ENCODE measurements around the gene INO80.

INO80 gene

DNA sequence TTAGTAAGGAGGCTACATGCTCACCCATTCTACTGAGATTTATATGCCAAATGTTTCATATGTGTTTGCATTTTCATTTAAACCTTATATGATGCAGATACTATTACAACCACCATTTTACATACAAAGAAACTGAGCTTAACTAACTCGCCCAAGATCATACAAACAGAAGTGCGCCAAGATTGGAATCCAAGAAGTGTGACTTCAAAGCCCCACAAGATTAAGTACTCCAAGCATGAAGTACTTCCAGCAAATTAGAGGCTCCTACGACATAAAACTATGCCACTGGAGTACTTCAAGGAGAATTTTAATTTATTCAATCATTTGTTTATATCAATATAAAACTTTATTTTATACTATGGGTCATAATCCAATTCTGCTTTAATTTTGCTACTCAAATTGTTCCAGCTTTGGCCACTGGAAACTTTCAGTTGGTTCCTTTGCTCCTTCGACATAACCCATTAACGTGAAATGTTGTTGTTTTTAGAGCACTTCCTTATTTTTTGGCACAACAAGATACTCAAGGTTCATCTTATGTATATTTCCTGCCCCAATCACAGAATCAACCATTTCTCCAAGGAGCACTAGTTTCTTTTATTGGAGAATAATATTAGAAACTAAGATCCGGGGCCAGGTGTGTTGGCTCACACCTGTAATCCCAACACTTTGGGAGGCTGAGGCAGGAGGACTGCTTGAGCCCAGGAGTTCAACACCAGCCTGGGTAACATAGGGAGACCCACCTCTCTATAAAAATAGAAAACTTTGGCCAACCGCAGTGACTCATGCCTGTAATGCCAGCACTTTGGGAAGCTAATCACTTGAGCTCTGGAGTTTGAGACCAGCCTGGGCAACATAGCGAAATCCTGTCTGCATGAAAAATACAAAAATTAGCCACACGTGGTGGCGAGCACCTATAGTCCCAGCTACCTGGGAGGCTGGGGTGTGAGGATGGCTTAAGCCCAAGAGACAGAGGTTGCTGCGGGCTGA is 10.4 kb downstream of the INO80 start:
- TF ChIP-seq, protein P1, sequence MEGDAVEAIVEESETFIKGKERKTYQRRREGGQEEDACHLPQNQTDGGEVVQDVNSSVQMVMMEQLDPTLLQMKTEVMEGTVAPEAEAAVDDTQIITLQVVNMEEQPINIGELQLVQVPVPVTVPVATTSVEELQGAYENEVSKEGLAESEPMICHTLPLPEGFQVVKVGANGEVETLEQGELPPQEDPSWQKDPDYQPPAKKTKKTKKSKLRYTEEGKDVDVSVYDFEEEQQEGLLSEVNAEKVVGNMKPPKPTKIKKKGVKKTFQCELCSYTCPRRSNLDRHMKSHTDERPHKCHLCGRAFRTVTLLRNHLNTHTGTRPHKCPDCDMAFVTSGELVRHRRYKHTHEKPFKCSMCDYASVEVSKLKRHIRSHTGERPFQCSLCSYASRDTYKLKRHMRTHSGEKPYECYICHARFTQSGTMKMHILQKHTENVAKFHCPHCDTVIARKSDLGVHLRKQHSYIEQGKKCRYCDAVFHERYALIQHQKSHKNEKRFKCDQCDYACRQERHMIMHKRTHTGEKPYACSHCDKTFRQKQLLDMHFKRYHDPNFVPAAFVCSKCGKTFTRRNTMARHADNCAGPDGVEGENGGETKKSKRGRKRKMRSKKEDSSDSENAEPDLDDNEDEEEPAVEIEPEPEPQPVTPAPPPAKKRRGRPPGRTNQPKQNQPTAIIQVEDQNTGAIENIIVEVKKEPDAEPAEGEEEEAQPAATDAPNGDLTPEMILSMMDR (IDR thresholded peaks at IDR 0.05) = no peak

DNA sequence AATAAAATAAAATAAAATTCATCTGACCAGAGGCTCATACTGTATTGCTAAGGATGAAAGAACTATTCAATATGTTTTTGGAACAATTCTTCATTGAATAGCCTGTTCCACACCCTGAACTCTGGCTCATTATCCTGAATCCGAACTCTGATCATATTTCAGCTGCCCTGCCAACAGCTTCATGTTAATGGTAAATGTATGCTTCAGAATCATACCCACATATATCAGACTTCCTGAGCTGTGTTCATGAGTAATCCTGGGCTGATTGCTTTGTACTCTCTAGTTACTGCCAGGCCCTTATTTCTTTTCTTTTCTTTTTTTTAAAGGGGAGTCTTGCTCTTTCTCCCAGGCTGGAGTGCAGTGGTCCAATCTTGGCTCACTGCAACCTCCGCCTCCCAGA is 11.8 kb downstream of the INO80 start:
- TF ChIP-seq, protein P1 (IDR thresholded peaks at IDR 0.05) = no peak

DNA sequence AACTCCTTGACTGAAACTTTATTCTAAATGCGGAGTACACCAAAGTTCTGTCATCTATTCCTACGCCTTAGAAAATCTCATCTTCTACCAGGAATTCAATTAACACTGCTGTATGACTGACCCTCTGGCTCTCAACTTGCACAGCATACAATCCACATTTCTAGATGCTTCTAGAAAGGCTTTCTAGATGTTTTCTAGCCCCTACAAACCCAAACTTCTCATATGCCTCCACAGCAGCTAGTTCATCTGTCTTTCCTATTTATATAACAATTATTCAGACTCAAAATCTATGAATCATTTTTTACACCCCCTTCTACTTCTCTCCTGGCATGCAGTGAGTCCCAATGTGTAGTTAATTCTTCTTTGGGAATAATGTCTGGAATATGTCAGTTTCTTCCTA is 13.2 kb downstream of the INO80 start:
- TF ChIP-seq, protein P1 (IDR thresholded peaks at IDR 0.05) = no peak

DNA sequence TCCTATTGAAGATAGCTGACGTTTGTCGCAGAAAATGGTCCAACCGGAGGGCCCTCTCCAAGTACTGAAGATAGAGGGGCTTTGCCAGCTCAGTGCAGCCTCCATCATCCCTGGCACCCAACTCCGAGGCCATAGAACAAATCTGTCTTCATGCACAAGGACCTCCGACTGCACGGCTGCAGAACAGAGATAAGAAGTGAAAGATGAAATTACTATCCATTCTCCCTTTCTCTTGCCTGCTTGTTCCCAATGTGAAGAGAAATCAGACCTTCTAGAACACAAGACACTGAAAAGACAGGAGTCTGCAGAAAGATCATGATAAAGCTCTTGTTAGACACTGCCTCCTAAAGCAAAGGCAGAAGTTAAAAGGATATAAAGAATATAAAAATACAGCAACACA is 19.9 kb downstream of the INO80 start:
- TF ChIP-seq, protein P1 (IDR thresholded peaks at IDR 0.05) = no peak

DNA sequence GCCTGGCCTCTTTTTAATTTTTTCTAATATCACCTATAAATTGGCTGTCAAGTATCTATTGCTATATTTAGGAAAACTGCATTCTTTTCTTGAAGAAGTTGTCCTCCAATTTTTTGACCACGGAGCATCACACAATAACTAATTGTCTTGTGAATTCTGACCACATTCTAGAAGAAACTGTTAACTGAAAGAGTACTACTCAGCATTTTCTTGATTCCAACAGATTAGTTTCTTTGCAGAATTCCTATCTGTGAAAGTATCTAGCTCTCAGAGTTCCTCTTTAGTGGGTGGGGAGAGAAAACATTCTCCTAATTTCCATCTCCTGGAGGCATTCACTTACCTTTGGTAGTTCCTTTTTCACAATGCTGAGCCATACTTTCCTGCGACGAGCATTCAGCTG is 31.1 kb downstream of the INO80 start:
- TF ChIP-seq, protein P1 (IDR thresholded peaks at IDR 0.05) = no peak

DNA sequence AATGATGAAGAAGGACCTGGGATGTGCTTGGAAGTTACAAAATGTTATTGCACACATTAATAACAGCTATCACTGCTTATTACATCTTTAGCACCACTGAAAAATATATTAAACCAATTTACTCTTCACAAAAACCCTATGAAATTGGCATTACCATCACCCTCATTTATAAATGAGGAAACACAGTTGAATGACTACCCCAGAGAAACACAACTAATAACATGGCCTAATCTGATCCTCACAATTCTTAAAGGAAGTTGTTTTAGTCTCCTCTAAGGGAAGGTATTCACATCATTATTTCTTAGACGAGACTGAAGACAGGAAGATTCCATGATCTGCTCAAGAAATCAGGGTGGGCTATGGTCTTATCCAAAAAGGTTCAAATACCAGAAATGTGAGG is 35.9 kb downstream of the INO80 start:
- TF ChIP-seq, protein P1 (IDR thresholded peaks at IDR 0.05) = no peak

DNA sequence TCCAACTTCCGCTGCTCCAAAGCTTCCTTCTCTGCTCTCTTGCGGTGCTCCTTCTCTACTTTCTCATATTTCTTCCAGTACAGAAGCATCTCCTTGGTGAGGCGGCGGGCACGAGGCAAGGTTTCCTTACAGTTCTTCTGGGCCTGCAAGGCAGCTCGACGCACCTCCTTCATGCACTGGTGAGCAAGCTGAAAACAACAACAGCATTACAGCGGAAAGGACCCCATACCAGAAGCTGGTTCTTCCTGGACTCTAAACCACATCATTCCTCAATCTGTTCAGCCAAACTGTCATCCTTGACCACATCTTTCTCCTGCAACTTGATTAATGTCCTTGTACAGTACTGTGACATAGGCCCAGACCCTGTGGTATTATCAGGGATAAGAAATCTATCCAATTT is 36.4 kb downstream of the INO80 start:
- TF ChIP-seq, protein P1 (IDR thresholded peaks at IDR 0.05) = no peak

Measured in LNCAP (cell line).